GM12892 (cell line): ENCODE results near the gene AFDN.

Experiments used
- POLR2A ChIP-seq: IDR thresholded peaks from 2 replicates; pipeline ENCODE4 v1.6.1; 2011; ENCODE audit warnings: low read depth, low read length, control low read depth
- POLR2AphosphoS5 ChIP-seq: IDR thresholded peaks from 2 replicates; pipeline ENCODE4 v1.6.1; 2011; ENCODE audit warnings: low read depth, low read length, control low read depth
- TAF1 ChIP-seq: IDR thresholded peaks from 2 replicates; pipeline ENCODE4 v1.6.1; 2011; ENCODE audit warnings: low read depth, mild to moderate bottlenecking, control low read depth, low read length, borderline replicate concordance

GRCh38 chr6:167956983-167957492 lies 130.3 kb downstream of the AFDN start:
- no peak for TF ChIP-seq POLR2A
- no peak for TF ChIP-seq TAF1
- TF ChIP-seq POLR2AphosphoS5, result no peak
